H1 (cell line): Measurements from ENCODE around the gene SLC9C1. TPM values are rescaled to one million over a fixed set of nuclear protein-coding genes. Genes with fewer than 3 reads are reported as not detected.

ENCODE experiments used
- CTCF ChIA-PET: fragments of 300-600 bp; sonication (Branson Sonifier 250); formaldehyde crosslinking; loops from one replicate; lab custom pipeline; 2021; ENCODE audit not compliant: partially characterized antibody; lab: Charles Lee
- POLR2A ChIA-PET: fragments of 300-600 bp; sonication (Branson Sonifier 250); formaldehyde crosslinking; loops from one replicate; lab custom pipeline; 2021; ENCODE audit warnings: inconsistent platforms; ENCODE audit not compliant: partially characterized antibody; lab: Charles Lee
- DNase-seq, 2 experiments: peaks; one replicate each; pipeline versions ENCODE4 v3.0.0 to v3.0.0-alpha.2; 2010 to 2022; ENCODE audit warnings: low spot score in 2 of 2, low read depth in 1 of 2, mixed read lengths in 1 of 2
- FAIRE-seq: peaks from 2 replicates; lab custom pipeline; 2011; peaks lifted over from hg19 to GRCh38; lab: Jason Lieb, UNC
- H2AFZ ChIP-seq: 2 replicates; pipeline ENCODE4 v1.8.1; 2012; ENCODE audit warnings: low read length, inconsistent platforms
- H2AK5ac ChIP-seq: 2 replicates; pipeline ENCODE4 v1.6.1; 2013; ENCODE audit warnings: low read depth, low read length
- H2BK120ac ChIP-seq: replicated peaks from 2 replicates; pipeline ENCODE3; 2013; ENCODE audit warnings: low read depth, low read length, inconsistent platforms
- H2BK12ac ChIP-seq: 2 replicates; pipeline ENCODE4 v1.6.1; 2013; ENCODE audit warnings: low read depth, low read length
- H2BK15ac ChIP-seq: 2 replicates; pipeline ENCODE4 v1.6.1; 2013; ENCODE audit warnings: low read length
- H2BK20ac ChIP-seq: 2 replicates; pipeline ENCODE4 v1.6.1; 2013; ENCODE audit warnings: low read length
- H2BK5ac ChIP-seq: 2 replicates; pipeline ENCODE4 v1.6.1; 2013; ENCODE audit warnings: low read depth, low read length
- H3K14ac ChIP-seq: 2 replicates; pipeline ENCODE4 v1.6.1; 2013; ENCODE audit warnings: inconsistent platforms; ENCODE audit not compliant: insufficient read length
- H3K18ac ChIP-seq: 2 replicates; pipeline ENCODE4 v1.6.1; 2013; ENCODE audit warnings: low read length; ENCODE audit errors: extremely low read depth
- H3K23ac ChIP-seq: 2 replicates; pipeline ENCODE4 v1.6.1; 2013; ENCODE audit warnings: inconsistent platforms; ENCODE audit not compliant: insufficient read length
- H3K23me2 ChIP-seq: 2 replicates; pipeline ENCODE4 v1.6.1; 2013; ENCODE audit warnings: low read depth, low read length
- H3K27ac ChIP-seq: 2 replicates; pipeline ENCODE4 v1.6.1; 2011; ENCODE audit warnings: low read depth, low read length, inconsistent platforms
- H3K27me3 ChIP-seq, 4 experiments: replicated peaks in 1 of 4; 1 replicate in 1 of 4; 2 replicates in 3 of 4; pipeline versions ENCODE4 v1.6.1 to v1.8.1; 2011 to 2013; ENCODE audit warnings: low read length in 3 of 4, mild to moderate bottlenecking in 3 of 4, inconsistent platforms in 2 of 4, mixed read lengths in 2 of 4, moderate library complexity in 1 of 4; ENCODE audit not compliant: control insufficient read depth in 3 of 4, insufficient read depth in 3 of 4; ENCODE audit errors: extremely low read depth in 1 of 4
- H3K36me3 ChIP-seq, 4 experiments: 2 replicates each; pipeline versions ENCODE4 v1.6.1 to v1.8.1; 2011 to 2013; ENCODE audit warnings: mild to moderate bottlenecking in 4 of 4, low read length in 3 of 4, moderate library complexity in 2 of 4, control low read depth in 1 of 4, inconsistent platforms in 1 of 4; ENCODE audit not compliant: insufficient read depth in 4 of 4, control insufficient read depth in 2 of 4
- H3K4ac ChIP-seq: replicated peaks from 2 replicates; pipeline ENCODE3; 2013; ENCODE audit warnings: low read length, low read depth, mixed read lengths, inconsistent platforms; ENCODE audit not compliant: insufficient read length
- H3K4me1 ChIP-seq, 4 experiments: replicated peaks in 1 of 4; 1 replicate in 1 of 4; 2 replicates in 3 of 4; pipeline versions ENCODE4 v1.6.1 to v1.8.1; 2011 to 2013; ENCODE audit warnings: low read length in 3 of 4, inconsistent platforms in 2 of 4, mixed read lengths in 1 of 4; ENCODE audit not compliant: insufficient read depth in 4 of 4, control insufficient read depth in 3 of 4
- H3K4me2 ChIP-seq, 2 experiments: 2 replicates each; pipeline versions ENCODE4 v1.6.1 to v1.8.1; 2011 to 2013; ENCODE audit warnings: low read depth in 2 of 2, low read length in 2 of 2, control low read depth in 1 of 2, inconsistent platforms in 1 of 2, mild to moderate bottlenecking in 1 of 2; ENCODE audit not compliant: insufficient read depth in 1 of 2
- H3K4me3 ChIP-seq, 4 experiments: fragments of 200-600, 300-600 bp in 1 of 4; sonication (generic), shearing (Covaris generic), sonication (Bioruptor Twin) in 1 of 4; 2 replicates each; pipeline versions ENCODE4 v1.5.1 to v1.8.1; 2011 to 2016; ENCODE audit warnings: low read length in 4 of 4, low read depth in 3 of 4, control low read depth in 2 of 4, inconsistent platforms in 2 of 4, mild to moderate bottlenecking in 2 of 4, mixed read lengths in 1 of 4, moderate library complexity in 1 of 4; ENCODE audit not compliant: insufficient read depth in 2 of 4; ENCODE audit errors: extremely low read depth in 1 of 4
- H3K56ac ChIP-seq: replicated peaks from 2 replicates; pipeline ENCODE3; 2013; ENCODE audit warnings: low read depth, mild to moderate bottlenecking, mixed read lengths, low read length, inconsistent platforms; ENCODE audit not compliant: insufficient read length
- H3K79me1 ChIP-seq: 2 replicates; pipeline ENCODE4 v1.6.1; 2013; ENCODE audit warnings: low read depth, low read length, control low read depth
- H3K79me2 ChIP-seq, 2 experiments: 2 replicates each; pipeline versions ENCODE4 v1.6.1 to v1.8.1; 2012 to 2013; ENCODE audit warnings: low read length in 2 of 2, mild to moderate bottlenecking in 2 of 2, inconsistent platforms in 1 of 2; ENCODE audit not compliant: insufficient read depth in 2 of 2, control insufficient read depth in 1 of 2
- H3K9ac ChIP-seq, 4 experiments: replicated peaks in 1 of 4; 1 replicate in 1 of 4; 2 replicates in 3 of 4; pipeline versions ENCODE4 v1.6.1 to v1.8.1; 2011 to 2013; ENCODE audit warnings: low read depth in 3 of 4, low read length in 3 of 4, control low read depth in 2 of 4, mild to moderate bottlenecking in 2 of 4, moderate library complexity in 2 of 4, inconsistent platforms in 1 of 4; ENCODE audit errors: extremely low read depth in 1 of 4
- H3K9me3 ChIP-seq, 2 experiments: 2 replicates each; pipeline versions ENCODE4 v1.6.1 to v1.8.1; 2012 to 2013; ENCODE audit warnings: mild to moderate bottlenecking in 2 of 2, moderate library complexity in 2 of 2, control low read depth in 1 of 2, inconsistent platforms in 1 of 2, low read depth in 1 of 2, low read length in 1 of 2, mixed read lengths in 1 of 2; ENCODE audit not compliant: insufficient read depth in 2 of 2
- H4K20me1 ChIP-seq, 2 experiments: replicated peaks in 1 of 2; 2 replicates each; pipeline versions ENCODE3 to v1.8.1; 2011 to 2013; ENCODE audit warnings: inconsistent platforms in 2 of 2, low read length in 2 of 2, mild to moderate bottlenecking in 1 of 2; ENCODE audit not compliant: insufficient read depth in 2 of 2, control insufficient read depth in 1 of 2
- H4K5ac ChIP-seq: 2 replicates; pipeline ENCODE4 v1.6.1; 2013; ENCODE audit warnings: low read length, low read depth, mixed read lengths, inconsistent platforms; ENCODE audit not compliant: insufficient read length
- H4K8ac ChIP-seq: 2 replicates; pipeline ENCODE4 v1.8.0; 2013; ENCODE audit warnings: mild to moderate bottlenecking, moderate library complexity, low read length, inconsistent platforms; ENCODE audit not compliant: insufficient read depth; ENCODE audit errors: extremely low read depth
- H4K91ac ChIP-seq: replicated peaks from 2 replicates; pipeline ENCODE3; 2013; ENCODE audit warnings: low read length, mixed read lengths, inconsistent platforms; ENCODE audit not compliant: insufficient read length
- BACH1 ChIP-seq: IDR thresholded peaks from 2 replicates; pipeline ENCODE4 v1.6.1; 2012; ENCODE audit warnings: low read length, improper control_type of control experiment
- BCL11A ChIP-seq, 2 experiments: IDR thresholded peaks; one replicate each; pipeline ENCODE4 v1.6.1; 2011; ENCODE audit warnings: low read depth in 2 of 2, low read length in 2 of 2, mild to moderate bottlenecking in 2 of 2
- FOSL1 ChIP-seq: IDR thresholded peaks from 2 replicates; pipeline ENCODE4 v1.6.1; 2011; ENCODE audit warnings: mild to moderate bottlenecking, low read depth, low read length, moderate library complexity; ENCODE audit not compliant: insufficient read depth
- RFX5 ChIP-seq: IDR thresholded peaks from 2 replicates; pipeline ENCODE4 v1.6.1; 2011; ENCODE audit warnings: low read depth, low read length, improper control_type of control experiment, borderline replicate concordance
- RNF2 ChIP-seq: fragments of 200-900, 300-1000 bp; sonication (generic); IDR thresholded peaks from 2 replicates; pipeline ENCODE4 v1.7.1; 2016; ENCODE audit warnings: borderline replicate concordance, low read depth, mild to moderate bottlenecking, antibody characterized with exemption, low read length; ENCODE audit not compliant: poor library complexity, severe bottlenecking; ENCODE audit errors: missing control alignments
- SAP30 ChIP-seq: fragments of 300-600 bp; sonication (generic); IDR thresholded peaks from 2 replicates; pipeline ENCODE4 v1.7.1; 2012; ENCODE audit warnings: low read length, moderate library complexity, mild to moderate bottlenecking, inconsistent platforms; ENCODE audit not compliant: insufficient read depth, insufficient replicate concordance
- SIX5 ChIP-seq: IDR thresholded peaks from 2 replicates; pipeline ENCODE4 v1.6.1; 2011; ENCODE audit warnings: mild to moderate bottlenecking, low read depth, low read length
- SP2 ChIP-seq: IDR thresholded peaks from 2 replicates; pipeline ENCODE4 v1.6.1; 2012; ENCODE audit warnings: mild to moderate bottlenecking, low read length, inconsistent platforms
- SP4 ChIP-seq: IDR thresholded peaks from 2 replicates; pipeline ENCODE4 v1.6.1; 2012; ENCODE audit warnings: low read length, inconsistent platforms
- WGBS, 2 experiments: shearing (Covaris generic) in 1 of 2; methylation state at CpG; one replicate each; pipeline versions ENCODE4 v1.1.6 to v1.1.7; 2013 to 2015; ENCODE audit warnings: low lambda C conversion rate in 2 of 2, mixed read lengths in 2 of 2, inconsistent platforms in 1 of 2, low coverage in 1 of 2, missing lambda C conversion rate in 1 of 2; ENCODE audit not compliant: insufficient replicate concordance in 2 of 2, insufficient coverage in 1 of 2, insufficient read length in 1 of 2; ENCODE audit errors: extremely low coverage in 1 of 2, missing lambda C conversion rate in 1 of 2; 5-methylcytosine and 5-hydroxymethylcytosine counted together
- polyA plus RNA-seq, 7 experiments: library from polyadenylated mRNA; depleted of rRNA in 3 of 7; stranded (reverse) in 5 of 7; unstranded in 2 of 7; fragments of >200 nt in 5 of 7; fragments of 200-250 nt in 2 of 7; gene quantifications; 1 replicate in 5 of 7; 2 replicates in 1 of 7; 4 replicates in 1 of 7; pipeline versions ENCODE4 v1.2.1 to v1.2.3, GENCODE V29; 2011 to 2013; ENCODE audit warnings: missing spikeins in 2 of 7, mixed read lengths in 2 of 7
- total RNA-seq: library from RNA; stranded (reverse); fragmentation: NEBNext Ultra II Directional; extraction: Animal tissue kit (Norgen Biotek cat#: 25700); gene quantifications from 2 replicates; pipeline ENCODE4 v1.2.1, GENCODE V29; 2021
- TF ChIP-seq, protein P1 (sequence below): IDR thresholded peaks from 2 replicates; pipeline ENCODE4 v1.6.1; 2011; ENCODE audit warnings: low read depth, mild to moderate bottlenecking, low read length; ENCODE audit not compliant: insufficient read depth
- TF ChIP-seq, protein P2 (sequence below): IDR thresholded peaks from 2 replicates; pipeline ENCODE4 v1.6.1; 2012; ENCODE audit warnings: inconsistent platforms
- TF ChIP-seq, protein P3 (sequence below): IDR thresholded peaks from 2 replicates; pipeline ENCODE4 v1.6.1; 2011; ENCODE audit warnings: low read length, improper control_type of control experiment

Gene SLC9C1
- total and polyA plus RNA-seq, 2 of the 8 experiments (the other 6 are each of a cell fraction or from before 2014, with no cell fraction given): 0.15 to 0.24 TPM

DNA sequence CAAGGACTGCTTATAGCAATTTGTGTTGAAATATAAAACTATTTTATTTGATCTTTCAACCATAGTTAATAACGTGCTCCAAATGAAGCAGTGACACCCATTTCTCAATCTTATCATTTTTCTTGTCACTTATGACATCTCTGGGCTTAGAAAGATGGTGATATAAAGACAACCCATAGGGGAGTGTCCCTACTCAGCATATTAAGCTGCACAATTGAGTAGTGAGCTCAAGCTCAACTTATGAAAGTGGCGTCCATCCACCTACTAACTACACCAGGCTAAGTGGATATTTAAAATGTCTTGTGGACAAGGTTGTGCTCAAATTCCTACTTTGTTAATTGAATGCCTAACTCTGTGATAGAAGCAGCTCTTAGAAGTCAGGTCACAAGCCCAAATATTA lies 46.7 kb downstream of the SLC9C1 start:
- Histone ChIP-seq H3K79me2 (no peaks in the 10 kb centered on the region), H2BK15ac (no peak overlapping the region), H3K79me1 (no peaks in the 10 kb centered on the region), H3K27ac (no peak overlapping the region), H3K9me3 (0 out of 4 replicates have a peak, but pooled peaks cover 0 to 4% of the 10 kb centered on the region in 2 experiments), H4K5ac (no peak overlapping the region), H2BK5ac (no peak overlapping the region), H3K23ac (no peak overlapping the region), H3K23me2 (no peaks in the 10 kb centered on the region), H3K56ac (no peak overlapping the region), H2AFZ (no peak overlapping the region), H3K4me2 (no peak overlapping the region), H4K20me1 (no peaks in the 10 kb centered on the region), H2BK12ac (no peak overlapping the region), H4K8ac (no peak overlapping the region), H4K91ac (no peak overlapping the region), H3K36me3 (no peaks in the 10 kb centered on the region), H3K14ac (no peak overlapping the region), H2AK5ac (no peak overlapping the region), H2BK120ac (no peak overlapping the region), H3K4me3 (no peak overlapping the region), H3K18ac (no peak overlapping the region), H3K27me3 (no peaks in the 10 kb centered on the region), H3K9ac (no peak overlapping the region), H3K4ac (no peak overlapping the region), H3K4me1 (no peaks in the 10 kb centered on the region), H2BK20ac (no peak overlapping the region)
- WGBS, 2 experiments: 59% methylated on average over 2 of the region's 2 CpGs; no CpG with 5 or more reads in 1 of the 2 experiments
- DNase-seq (no peak), FAIRE-seq (peak; percentile 7)
- POLR2A ChIA-PET: no interaction called here
- CTCF ChIA-PET: no interaction called here
- TF ChIP-seq FOSL1: no peak
- TF ChIP-seq RFX5: no peak
- no peak for TF ChIP-seq SIX5
- no peak for TF ChIP-seq RNF2
- TF ChIP-seq, protein P1, sequence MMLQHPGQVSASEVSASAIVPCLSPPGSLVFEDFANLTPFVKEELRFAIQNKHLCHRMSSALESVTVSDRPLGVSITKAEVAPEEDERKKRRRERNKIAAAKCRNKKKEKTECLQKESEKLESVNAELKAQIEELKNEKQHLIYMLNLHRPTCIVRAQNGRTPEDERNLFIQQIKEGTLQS: no peak
- no peak for TF ChIP-seq BCL11A (IDR thresholded peaks at IDR 0.05; ENCODE audit: low read depth in 2 of 2, low read length in 2 of 2)
- TF ChIP-seq SAP30: no peak
- no peak for TF ChIP-seq BACH1
- no peak for TF ChIP-seq SP4
- TF ChIP-seq SP2: no peak
- TF ChIP-seq, protein P2, sequence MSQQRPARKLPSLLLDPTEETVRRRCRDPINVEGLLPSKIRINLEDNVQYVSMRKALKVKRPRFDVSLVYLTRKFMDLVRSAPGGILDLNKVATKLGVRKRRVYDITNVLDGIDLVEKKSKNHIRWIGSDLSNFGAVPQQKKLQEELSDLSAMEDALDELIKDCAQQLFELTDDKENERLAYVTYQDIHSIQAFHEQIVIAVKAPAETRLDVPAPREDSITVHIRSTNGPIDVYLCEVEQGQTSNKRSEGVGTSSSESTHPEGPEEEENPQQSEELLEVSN: no peak
- TF ChIP-seq, protein P3, sequence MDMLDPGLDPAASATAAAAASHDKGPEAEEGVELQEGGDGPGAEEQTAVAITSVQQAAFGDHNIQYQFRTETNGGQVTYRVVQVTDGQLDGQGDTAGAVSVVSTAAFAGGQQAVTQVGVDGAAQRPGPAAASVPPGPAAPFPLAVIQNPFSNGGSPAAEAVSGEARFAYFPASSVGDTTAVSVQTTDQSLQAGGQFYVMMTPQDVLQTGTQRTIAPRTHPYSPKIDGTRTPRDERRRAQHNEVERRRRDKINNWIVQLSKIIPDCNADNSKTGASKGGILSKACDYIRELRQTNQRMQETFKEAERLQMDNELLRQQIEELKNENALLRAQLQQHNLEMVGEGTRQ: no peak
